H9 (cell line): ENCODE data around the gene GPC6. TPM values are rescaled to one million over a fixed set of nuclear protein-coding genes. Genes with fewer than 3 reads are reported as not detected.

Source experiments
- DNase-seq: peaks from one replicate; pipeline ENCODE4 v3.0.0-alpha.2; 2017
- H2AFZ ChIP-seq: one replicate; pipeline ENCODE4 v1.6.1; 2013; ENCODE audit warnings: mild to moderate bottlenecking, low read length, control low read depth, moderate library complexity
- H2AK5ac ChIP-seq: 2 replicates; pipeline ENCODE4 v1.6.1; 2013; ENCODE audit warnings: low read length, control low read depth, mixed read lengths; ENCODE audit not compliant: insufficient read length
- H2BK120ac ChIP-seq: one replicate; pipeline ENCODE4 v1.6.1; 2013; ENCODE audit warnings: low read depth, mild to moderate bottlenecking, low read length, control low read depth, inconsistent platforms; ENCODE audit not compliant: poor library complexity, severe bottlenecking
- H2BK12ac ChIP-seq: 2 replicates; pipeline ENCODE4 v1.6.1; 2013; ENCODE audit warnings: low read length, control low read depth, mixed read lengths, low read depth; ENCODE audit not compliant: insufficient read length
- H2BK15ac ChIP-seq: 2 replicates; pipeline ENCODE4 v1.6.1; 2013; ENCODE audit warnings: low read depth, low read length, control low read depth
- H2BK20ac ChIP-seq: one replicate; pipeline ENCODE4 v1.6.1; 2013; ENCODE audit warnings: low read depth, mild to moderate bottlenecking, low read length, control low read depth, inconsistent platforms; ENCODE audit not compliant: poor library complexity, severe bottlenecking
- H2BK5ac ChIP-seq: 2 replicates; pipeline ENCODE4 v1.6.1; 2013; ENCODE audit warnings: low read length, control low read depth, mixed read lengths; ENCODE audit not compliant: insufficient read length
- H3K14ac ChIP-seq: 2 replicates; pipeline ENCODE4 v1.6.1; 2013; ENCODE audit warnings: low read length, control low read depth; ENCODE audit not compliant: insufficient read depth
- H3K18ac ChIP-seq: 2 replicates; pipeline ENCODE4 v1.6.1; 2013; ENCODE audit warnings: low read depth, mild to moderate bottlenecking, mixed read lengths, low read length, control low read depth; ENCODE audit not compliant: insufficient read length
- H3K23ac ChIP-seq: 2 replicates; pipeline ENCODE4 v1.6.1; 2013; ENCODE audit warnings: low read length, control low read depth, mixed read lengths, low read depth; ENCODE audit not compliant: insufficient read length
- H3K23me2 ChIP-seq: 2 replicates; pipeline ENCODE4 v1.6.1; 2013; ENCODE audit warnings: low read depth, mild to moderate bottlenecking, mixed read lengths, low read length, control low read depth; ENCODE audit not compliant: insufficient read length, poor library complexity, severe bottlenecking
- H3K27ac ChIP-seq: 2 replicates; pipeline ENCODE4 v1.5.1; 2013; ENCODE audit warnings: low read length, control low read depth, mixed read lengths, low read depth; ENCODE audit not compliant: insufficient read length
- H3K27me3 ChIP-seq: 2 replicates; pipeline ENCODE4 v1.6.1; 2013; ENCODE audit warnings: low read length, control low read depth, inconsistent platforms; ENCODE audit not compliant: insufficient read depth
- H3K4ac ChIP-seq: 2 replicates; pipeline ENCODE4 v1.6.1; 2013; ENCODE audit warnings: low read depth, mild to moderate bottlenecking, control low read depth, inconsistent platforms, low read length, moderate library complexity
- H3K4me1 ChIP-seq: 2 replicates; pipeline ENCODE4 v1.6.1; 2013; ENCODE audit warnings: low read length, control low read depth, inconsistent platforms; ENCODE audit not compliant: insufficient read depth
- H3K4me2 ChIP-seq: 2 replicates; pipeline ENCODE4 v1.6.1; 2013; ENCODE audit warnings: low read length, control low read depth, mixed read lengths; ENCODE audit not compliant: insufficient read length, insufficient read depth
- H3K56ac ChIP-seq: 2 replicates; pipeline ENCODE4 v1.6.1; 2013; ENCODE audit warnings: low read depth, mild to moderate bottlenecking, mixed read lengths, low read length, control low read depth; ENCODE audit not compliant: insufficient read length
- H3K79me1 ChIP-seq: 2 replicates; pipeline ENCODE4 v1.6.1; 2013; ENCODE audit warnings: low read depth, mild to moderate bottlenecking, moderate library complexity, low read length, control low read depth, inconsistent platforms; ENCODE audit not compliant: insufficient read depth, poor library complexity, severe bottlenecking
- H3K79me2 ChIP-seq: 2 replicates; pipeline ENCODE4 v1.6.1; 2013; ENCODE audit warnings: low read length, control low read depth, inconsistent platforms; ENCODE audit not compliant: insufficient read depth
- H3K9ac ChIP-seq: 2 replicates; pipeline ENCODE4 v1.6.1; 2013; ENCODE audit warnings: low read length, control low read depth, mixed read lengths; ENCODE audit not compliant: insufficient read length; ENCODE audit errors: extremely low read depth
- H3K9me3 ChIP-seq: one replicate; pipeline ENCODE4 v1.6.1; 2013; ENCODE audit warnings: low read depth, low read length, inconsistent platforms; ENCODE audit not compliant: control insufficient read depth
- H3T11ph ChIP-seq: one replicate; pipeline ENCODE4 v1.6.1; 2013; ENCODE audit warnings: mild to moderate bottlenecking, low read length, control low read depth, inconsistent platforms
- H4K20me1 ChIP-seq: one replicate; pipeline ENCODE4 v1.6.1; 2013; ENCODE audit not compliant: control insufficient read depth, insufficient read length, insufficient read depth
- H4K5ac ChIP-seq: 2 replicates; pipeline ENCODE4 v1.6.1; 2013; ENCODE audit warnings: low read depth, mild to moderate bottlenecking, mixed read lengths, low read length, control low read depth; ENCODE audit not compliant: insufficient read length
- H4K8ac ChIP-seq: replicated peaks from 2 replicates; pipeline ENCODE4 v1.6.1; 2013; ENCODE audit warnings: low read length, control low read depth, mixed read lengths, low read depth; ENCODE audit not compliant: insufficient read length
- H4K91ac ChIP-seq: 2 replicates; pipeline ENCODE4 v1.6.1; 2013; ENCODE audit warnings: low read depth, mild to moderate bottlenecking, moderate library complexity, mixed read lengths, low read length, control low read depth; ENCODE audit not compliant: insufficient read length
- H3K27ac Mint-ChIP-seq, 3 experiments: 2 replicates in 2 of 3; 3 replicates in 1 of 3; pipeline ENCODE4 v1.8.0; 2020 to 2021; ENCODE audit warnings: mixed read lengths in 3 of 3, mild to moderate bottlenecking in 1 of 3, moderate library complexity in 1 of 3
- H3K27me3 Mint-ChIP-seq: 2 replicates; pipeline ENCODE4 v1.8.0; 2021; ENCODE audit warnings: low read depth, mild to moderate bottlenecking, moderate library complexity, mixed read lengths
- H3K36me3 Mint-ChIP-seq, 3 experiments: 2 replicates in 2 of 3; 3 replicates in 1 of 3; pipeline ENCODE4 v1.8.0; 2020 to 2021; ENCODE audit warnings: low read depth in 3 of 3, mixed read lengths in 3 of 3; ENCODE audit not compliant: insufficient read depth in 1 of 3
- H3K4me1 Mint-ChIP-seq, 2 experiments: 2 replicates each; pipeline ENCODE4 v1.8.0; 2020; ENCODE audit warnings: mixed read lengths in 2 of 2
- H3K4me3 Mint-ChIP-seq, 2 experiments: 2 replicates in 1 of 2; 3 replicates in 1 of 2; pipeline ENCODE4 v1.8.0; 2020 to 2021; ENCODE audit warnings: mild to moderate bottlenecking in 2 of 2, mixed read lengths in 2 of 2, moderate library complexity in 1 of 2
- H3K9me3 Mint-ChIP-seq, 2 experiments: 2 replicates in 1 of 2; 3 replicates in 1 of 2; pipeline ENCODE4 v1.8.0; 2020; ENCODE audit warnings: mild to moderate bottlenecking in 2 of 2, mixed read lengths in 2 of 2, moderate library complexity in 1 of 2
- CTCF ChIP-seq: fragments of 200-600 bp; sonication (generic); conservative IDR thresholded peaks from 3 replicates; pipeline ENCODE4 v1.8.0; 2021; ENCODE audit warnings: antibody characterized with exemption, mild to moderate bottlenecking
- WGBS: extraction: QIAGEN DNeasy Blood & Tissue Kit; methylation state at CpG from one replicate; pipeline ENCODE4 v1.1.7; 2013; ENCODE audit warnings: missing lambda C conversion rate, low lambda C conversion rate, mixed read lengths; ENCODE audit not compliant: insufficient read length; ENCODE audit errors: extremely low coverage; 5-methylcytosine and 5-hydroxymethylcytosine counted together
- total RNA-seq: library from RNA; stranded (reverse); gene quantifications from 2 replicates; pipeline ENCODE4 v1.2.1, GENCODE V29; 2021

Gene GPC6
- total RNA-seq, 1 experiment from 2014 or later: 15.6 TPM

GRCh38 chr13:93625536-93625935 lies 398.9 kb downstream of the GPC6 start:
- Histone ChIP-seq H2BK15ac (no peak overlapping the region), H2BK120ac (no peak overlapping the region), H2BK20ac (no peak overlapping the region), H3K23ac (no peak overlapping the region), H4K8ac (no peak overlapping the region), H4K20me1 (no peaks in the 10 kb centered on the region), H3K56ac (no peak overlapping the region), H2BK5ac (no peak overlapping the region), H3K79me2 (no peaks in the 10 kb centered on the region; the same call in 1 of the 2 replicates), H4K5ac (no peak overlapping the region), H3K27ac (no peak overlapping the region), H3K27me3 (no peaks in the 10 kb centered on the region), H3K9ac (no peak overlapping the region), H3K4ac (no peak overlapping the region), H3K14ac (no peak overlapping the region), H2BK12ac (no peak overlapping the region), H3K4me2 (no peak overlapping the region), H3K4me1 (peaks cover 3% of the 10 kb centered on the region; the same call in 1 of the 2 replicates), H2AK5ac (no peak overlapping the region), H4K91ac (no peak overlapping the region), H3K79me1 (no peaks in the 10 kb centered on the region), H3K9me3 (no peaks in the 10 kb centered on the region), H3T11ph (no peak overlapping the region), H2AFZ (no peak overlapping the region), H3K23me2 (no peaks in the 10 kb centered on the region), H3K18ac (no peak overlapping the region)
- H3K4me3 Mint-ChIP-seq: no peak overlapping the region
- H3K36me3 Mint-ChIP-seq: peaks cover 0 to 5% (median 2%) of the 10 kb centered on the region in 3 experiments; a peak in 4 of 7 replicates
- no peaks in the 10 kb centered on the region for H3K27me3 Mint-ChIP-seq
- no peak for TF ChIP-seq CTCF
- H3K4me1 Mint-ChIP-seq: peaks cover 22 to 27% of the 10 kb centered on the region in 2 experiments
- H3K27ac Mint-ChIP-seq: no peak overlapping the region; a peak in 2 of 7 replicates
- no CpG with 5 or more reads among the region's 1 CpG for WGBS
- H3K9me3 Mint-ChIP-seq: peaks cover 0 to 2% of the 10 kb centered on the region in 2 experiments; a peak in 1 of 5 replicates
- DNase-seq: no peak
